Measurements from ENCODE around the gene VPS13A.

The VPS13A gene

GRCh38 chr9:77283991-77284390 lies 106.7 kb downstream of the VPS13A start:
- Histone ChIP-seq H3K4me3 (ENCODE audit: low read depth, low read length) (no peak overlapping the region), H3K36me3 (replicated peaks) (no peaks in the 10 kb centered on the region), H3K27me3 (replicated peaks) (no peaks in the 10 kb centered on the region), H3K27ac (no peak overlapping the region)
- TF ChIP-seq CTCF (IDR thresholded peaks at IDR 0.05; ENCODE audit: low read depth, low read length, missing control alignments), result no peak
- DNase-seq, result no peak
- in situ Hi-C loops (cut with HindIII; ENCODE audit: low pct_ligation_motif_present, low sequenced_read_pairs), result no loop called here

GRCh38 chr9:77284616-77285015 lies 107.3 kb downstream of the VPS13A start:
- Histone ChIP-seq H3K36me3 (replicated peaks) (no peaks in the 10 kb centered on the region), H3K27me3 (replicated peaks) (no peaks in the 10 kb centered on the region), H3K27ac (no peak overlapping the region), H3K4me3 (ENCODE audit: low read depth, low read length) (no peak overlapping the region)
- in situ Hi-C loops (cut with HindIII; ENCODE audit: low pct_ligation_motif_present, low sequenced_read_pairs), result no loop called here
- no peak for DNase-seq
- no peak for TF ChIP-seq CTCF (IDR thresholded peaks at IDR 0.05; ENCODE audit: low read depth, low read length, missing control alignments)

GRCh38 chr9:77290373-77290772 lies 113.0 kb downstream of the VPS13A start:
- Histone ChIP-seq H3K36me3 (replicated peaks) (no peaks in the 10 kb centered on the region), H3K4me3 (ENCODE audit: low read depth, low read length) (no peak overlapping the region), H3K27me3 (replicated peaks) (no peaks in the 10 kb centered on the region), H3K27ac (no peak overlapping the region)
- TF ChIP-seq CTCF (IDR thresholded peaks at IDR 0.05; ENCODE audit: low read depth, low read length, missing control alignments), result no peak
- no peak for DNase-seq
- in situ Hi-C loops (cut with HindIII; ENCODE audit: low pct_ligation_motif_present, low sequenced_read_pairs), result no loop called here

- peak; percentile 75 for TF ChIP-seq CTCF (IDR thresholded peaks at IDR 0.05; ENCODE audit: low read depth, low read length, missing control alignments)
Observed at GRCh38 chr9:77291714-77292113, 114.4 kb downstream of the VPS13A start.

GRCh38 chr9:77293949-77294348 lies 116.6 kb downstream of the VPS13A start:
- Histone ChIP-seq H3K4me3 (ENCODE audit: low read depth, low read length) (no peak overlapping the region), H3K27ac (no peak overlapping the region)
- in situ Hi-C loops (cut with HindIII; ENCODE audit: low pct_ligation_motif_present, low sequenced_read_pairs), result no loop called here

More at GRCh38 chr9:77291714-77292113, 114.4 kb downstream of the VPS13A start:
- H3K36me3 ChIP-seq (replicated peaks), result no peaks in the 10 kb centered on the region
- no peaks in the 10 kb centered on the region for H3K27me3 ChIP-seq (replicated peaks)
- H3K27ac ChIP-seq, result no peak overlapping the region
- in situ Hi-C loops (cut with HindIII; ENCODE audit: low pct_ligation_motif_present, low sequenced_read_pairs), result no loop called here
- DNase-seq, result peak; percentile 49
- H3K4me3 ChIP-seq (ENCODE audit: low read depth, low read length), result no peak overlapping the region

More at GRCh38 chr9:77293949-77294348, 116.6 kb downstream of the VPS13A start:
- DNase-seq, result no peak
- Histone ChIP-seq H3K27me3 (replicated peaks) (no peaks in the 10 kb centered on the region), H3K36me3 (replicated peaks) (no peaks in the 10 kb centered on the region)
- TF ChIP-seq CTCF (IDR thresholded peaks at IDR 0.05; ENCODE audit: low read depth, low read length, missing control alignments), result no peak

All from brain microvascular endothelial cell (primary cell).